ENCODE results near the gene CCDC12. TPM values are rescaled to one million over a fixed set of nuclear protein-coding genes. Genes with fewer than 3 reads are reported as not detected.

CCDC12 gene
- total and polyA plus RNA-seq, 12 donors = 28.8 to 137 (median 34.2) TPM

DNA sequence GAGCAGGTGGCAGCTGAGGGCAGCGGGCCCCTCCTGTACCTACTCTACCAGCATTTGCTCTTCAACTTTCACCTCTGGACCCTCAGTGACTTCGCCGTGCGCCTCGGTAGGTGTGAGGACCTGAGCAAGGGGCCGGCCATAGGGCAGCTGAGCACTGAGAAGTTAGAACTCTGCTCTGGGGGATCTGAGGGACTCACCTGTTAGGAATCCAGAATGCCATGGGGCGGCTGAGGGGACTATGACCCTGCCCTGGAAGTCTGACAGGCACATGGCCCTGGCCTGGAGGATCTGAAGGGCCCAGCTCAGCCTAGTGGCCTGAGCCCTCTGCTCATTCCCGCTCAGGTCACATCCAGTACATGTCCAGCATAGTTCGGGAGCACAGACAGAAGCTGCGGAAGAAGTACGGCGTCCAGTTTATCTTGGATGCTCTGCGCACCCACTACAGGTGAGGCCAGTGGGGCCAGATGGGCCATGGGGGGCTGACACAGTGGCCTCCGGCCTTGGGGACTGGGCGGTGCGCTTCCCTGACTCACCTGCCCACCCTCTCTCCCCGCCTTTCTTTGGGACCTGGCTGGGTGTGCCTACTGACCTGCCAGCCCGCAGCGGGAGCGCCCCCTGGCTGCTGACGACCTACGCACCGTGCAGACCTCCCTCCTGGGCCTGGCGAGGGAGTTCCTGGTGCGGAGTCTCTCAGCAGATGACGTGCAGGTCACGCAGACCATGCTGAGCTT lies 21.7 kb upstream of the CCDC12 start:
- Histone ChIP-seq H3K27ac (no peak overlapping the region), H3K36me3 (peaks cover 0 to 96% (median 0%) of the 10 kb centered on the region in 9 donors), H3K27me3 (no peaks in the 10 kb centered on the region), H3K4me1 (peaks cover 0 to 14% (median 0%) of the 10 kb centered on the region in 9 donors), H3K9me3 (no peaks in the 10 kb centered on the region), H3K4me3 (no peak overlapping the region)
- ATAC-seq = peak; percentile 63 to 87 (median 74)
- DNase-seq = peak; percentile 65 to 78
- intact Hi-C loops (cut with DNase I) = loop anchor here in 8 of 10 donors (1.0 to 10.0 kb wide), 5 partner anchors 73 to 293 kb away; partner anchors contain the start of gene TMIE (in 4 of the 8)
- TF ChIP-seq, protein P1, sequence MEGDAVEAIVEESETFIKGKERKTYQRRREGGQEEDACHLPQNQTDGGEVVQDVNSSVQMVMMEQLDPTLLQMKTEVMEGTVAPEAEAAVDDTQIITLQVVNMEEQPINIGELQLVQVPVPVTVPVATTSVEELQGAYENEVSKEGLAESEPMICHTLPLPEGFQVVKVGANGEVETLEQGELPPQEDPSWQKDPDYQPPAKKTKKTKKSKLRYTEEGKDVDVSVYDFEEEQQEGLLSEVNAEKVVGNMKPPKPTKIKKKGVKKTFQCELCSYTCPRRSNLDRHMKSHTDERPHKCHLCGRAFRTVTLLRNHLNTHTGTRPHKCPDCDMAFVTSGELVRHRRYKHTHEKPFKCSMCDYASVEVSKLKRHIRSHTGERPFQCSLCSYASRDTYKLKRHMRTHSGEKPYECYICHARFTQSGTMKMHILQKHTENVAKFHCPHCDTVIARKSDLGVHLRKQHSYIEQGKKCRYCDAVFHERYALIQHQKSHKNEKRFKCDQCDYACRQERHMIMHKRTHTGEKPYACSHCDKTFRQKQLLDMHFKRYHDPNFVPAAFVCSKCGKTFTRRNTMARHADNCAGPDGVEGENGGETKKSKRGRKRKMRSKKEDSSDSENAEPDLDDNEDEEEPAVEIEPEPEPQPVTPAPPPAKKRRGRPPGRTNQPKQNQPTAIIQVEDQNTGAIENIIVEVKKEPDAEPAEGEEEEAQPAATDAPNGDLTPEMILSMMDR (IDR thresholded peaks at IDR 0.05) = peak; percentile 74 to 89 (median 83)
- 59 to 61% methylated on average over 27 of the region's 27 CpGs for WGBS, 2 donors

DNA sequence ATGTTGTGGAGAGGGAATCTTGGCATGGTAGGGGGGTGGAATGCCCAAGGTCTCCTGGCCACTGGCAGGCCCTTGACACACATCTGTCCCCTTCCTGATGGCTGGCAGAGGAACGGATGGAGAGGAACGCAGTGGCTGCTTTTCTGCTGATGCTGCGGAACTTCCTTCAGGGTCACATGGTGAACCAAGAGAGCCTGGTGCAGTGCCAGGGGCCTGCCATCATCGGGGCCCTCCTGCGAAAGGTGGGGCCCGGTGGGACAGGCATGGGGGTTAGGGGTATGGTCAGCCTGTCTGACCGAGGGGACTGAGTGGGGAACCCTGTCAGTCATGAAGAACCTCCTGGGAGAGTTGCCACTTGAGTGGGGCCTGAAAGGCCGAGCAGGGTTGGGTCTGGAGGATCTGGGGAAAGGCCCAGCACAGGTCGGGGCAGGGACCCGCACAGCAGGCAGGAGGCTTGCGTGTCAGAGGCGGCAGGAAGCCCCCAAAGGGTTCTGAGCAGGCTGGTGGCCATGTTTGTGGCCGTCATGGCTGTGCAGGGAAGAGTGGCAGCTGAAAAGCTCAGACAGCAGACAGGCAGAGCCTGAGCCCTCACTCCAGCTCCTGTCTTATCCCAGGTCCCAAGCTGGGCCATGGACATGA lies 21.0 kb upstream of the CCDC12 start:
- no peak overlapping the region for H3K27ac ChIP-seq
- peaks cover 0 to 96% (median 0%) of the 10 kb centered on the region in 9 donors for H3K36me3 ChIP-seq
- H3K9me3 ChIP-seq = no peaks in the 10 kb centered on the region
- DNase-seq (peak in 1 of 2 donors; percentile 9), ATAC-seq (peak in 1 of 8 donors; percentile 1)
- TF ChIP-seq, protein P1 (IDR thresholded peaks at IDR 0.05) = no peak
- no peaks in the 10 kb centered on the region for H3K27me3 ChIP-seq
- H3K4me3 ChIP-seq = no peak overlapping the region
- intact Hi-C loops (cut with DNase I) = loop anchor here in 9 of 10 donors (1.0 to 10.0 kb wide), 6 partner anchors 73 to 293 kb away; partner anchors contain the start of gene TMIE (in 4 of the 9)
- WGBS, 2 donors = 86 to 88% methylated on average over 13 of the region's 13 CpGs
- H3K4me1 ChIP-seq = peaks cover 0 to 14% (median 0%) of the 10 kb centered on the region in 9 donors

DNA sequence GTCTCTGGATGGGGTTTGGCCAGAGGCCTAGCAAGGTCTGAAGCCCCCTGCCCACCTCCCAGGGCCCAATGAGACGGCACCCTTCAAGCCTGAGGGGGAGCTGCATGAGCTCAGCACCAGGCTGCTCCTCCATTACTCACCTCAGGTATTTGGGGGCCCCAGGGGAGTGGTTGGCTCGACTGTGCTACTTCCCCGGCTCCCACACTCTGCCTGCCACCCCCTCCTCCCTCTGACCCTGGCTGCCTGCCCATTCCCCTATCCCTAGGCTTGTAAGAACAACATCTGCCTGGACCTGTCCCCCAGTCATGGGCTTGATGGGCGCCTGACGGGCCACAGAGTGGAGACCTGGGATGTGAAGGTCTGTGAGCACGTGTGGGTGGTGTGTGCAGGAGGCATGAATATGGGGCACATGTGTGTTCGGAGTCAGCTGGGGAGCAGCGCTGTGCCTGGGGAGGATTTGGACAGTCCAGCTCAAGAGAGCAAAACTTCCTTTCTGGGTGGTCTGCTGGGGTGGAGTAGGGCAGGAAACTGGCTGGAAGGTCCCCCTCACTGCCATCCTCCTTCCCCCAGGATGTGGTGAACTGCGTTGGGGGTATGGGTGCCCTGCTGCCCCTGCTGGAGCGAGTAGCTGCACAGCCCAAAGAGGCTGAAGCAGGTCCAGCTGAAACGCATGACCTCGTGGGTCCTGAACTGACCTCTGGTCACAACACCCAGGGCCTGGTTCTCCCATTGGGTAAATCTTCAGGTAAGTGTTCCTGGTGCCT lies 20.3 kb upstream of the CCDC12 start:
- intact Hi-C loops (cut with DNase I) = loop anchor here in 7 of 10 donors (2.0 to 10.0 kb wide), 4 partner anchors 72 to 292 kb away; partner anchors contain the start of gene TMIE (in 4 of the 7)
- DNase-seq = peak in 1 of 2 donors; percentile 16
- WGBS, 2 donors = 78 to 81% methylated on average over 12 of the region's 12 CpGs

More for the DNA sequence above, 20.3 kb upstream of the CCDC12 start:
- H3K27ac ChIP-seq = no peak overlapping the region
- H3K4me1 ChIP-seq = peaks cover 0 to 14% (median 0%) of the 10 kb centered on the region in 9 donors
- peaks cover 0 to 96% (median 0%) of the 10 kb centered on the region in 9 donors for H3K36me3 ChIP-seq
- no peak overlapping the region for H3K4me3 ChIP-seq
- TF ChIP-seq, protein P1 (IDR thresholded peaks at IDR 0.05) = no peak
- no peaks in the 10 kb centered on the region for H3K9me3 ChIP-seq
- H3K27me3 ChIP-seq = no peaks in the 10 kb centered on the region
- ATAC-seq = no peak
